H1 (cell line): ENCODE measurements around the gene CRYGS. TPM values are rescaled to one million over a fixed set of nuclear protein-coding genes. Genes with fewer than 3 reads are reported as not detected.

ENCODE experiments used
- ASH2L ChIP-seq: fragments of 200-600, 300-600 bp; sonication (generic); IDR thresholded peaks from one replicate; pipeline ENCODE4 v1.7.1; 2017; ENCODE audit warnings: low read length
- EGR1 ChIP-seq: IDR thresholded peaks from 2 replicates; pipeline ENCODE4 v1.6.1; 2011; ENCODE audit warnings: low read depth, low read length, borderline replicate concordance
- JUN ChIP-seq: IDR thresholded peaks from 2 replicates; pipeline ENCODE4 v1.6.1; 2011; ENCODE audit warnings: low read depth, mild to moderate bottlenecking, improper control_type of control experiment, low read length
- RBBP5 ChIP-seq: IDR thresholded peaks from 2 replicates; pipeline ENCODE4 v1.7.1; 2012; ENCODE audit warnings: low read depth, mild to moderate bottlenecking, inconsistent platforms, low read length, moderate library complexity, borderline replicate concordance
- polyA plus RNA-seq, 7 experiments: library from polyadenylated mRNA; depleted of rRNA in 3 of 7; stranded (reverse) in 5 of 7; unstranded in 2 of 7; fragments of >200 nt in 5 of 7; fragments of 200-250 nt in 2 of 7; gene quantifications; 1 replicate in 5 of 7; 2 replicates in 1 of 7; 4 replicates in 1 of 7; pipeline versions ENCODE4 v1.2.1 to v1.2.3, GENCODE V29; 2011 to 2013; ENCODE audit warnings: missing spikeins in 2 of 7, mixed read lengths in 2 of 7
- total RNA-seq: library from RNA; stranded (reverse); fragmentation: NEBNext Ultra II Directional; extraction: Animal tissue kit (Norgen Biotek cat#: 25700); gene quantifications from 2 replicates; pipeline ENCODE4 v1.2.1, GENCODE V29; 2021
- TF ChIP-seq, protein P1 (sequence below), 3 experiments: IDR thresholded peaks; 1 replicate in 2 of 3; 2 replicates in 1 of 3; pipeline versions ENCODE4 v1.5.1 to v1.6.1; 2011; ENCODE audit warnings: low read length in 3 of 3, mild to moderate bottlenecking in 3 of 3, inconsistent platforms in 2 of 3, low read depth in 1 of 3, moderate library complexity in 1 of 3; ENCODE audit not compliant: insufficient read depth in 1 of 3; ENCODE audit errors: control extremely low read depth in 1 of 3

The CRYGS gene
- total and polyA plus RNA-seq, 2 of the 8 experiments (the other 6 are each of a cell fraction or from before 2014, with no cell fraction given), result 1.5 to 1.8 TPM

DNA sequence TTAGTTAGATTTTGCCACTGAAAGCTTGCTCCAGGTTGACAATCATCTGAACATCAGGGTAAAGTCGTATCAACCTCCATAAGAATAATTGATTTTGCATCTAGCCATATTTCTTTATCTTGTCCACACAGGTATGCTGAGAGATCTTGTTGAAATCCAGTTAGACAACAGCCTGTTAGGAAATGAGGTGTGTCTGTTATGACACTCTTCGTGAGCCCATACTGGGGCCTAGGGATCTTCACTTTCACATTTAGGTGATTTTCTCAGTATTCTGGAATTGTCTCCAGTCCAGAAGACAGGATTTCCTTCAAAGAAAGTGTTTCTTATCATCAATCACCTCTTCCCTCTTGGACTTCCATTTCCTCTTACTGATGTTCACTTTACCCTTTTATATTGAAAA is 44.5 kb upstream of the CRYGS start (continued):
- TF ChIP-seq, protein P1, sequence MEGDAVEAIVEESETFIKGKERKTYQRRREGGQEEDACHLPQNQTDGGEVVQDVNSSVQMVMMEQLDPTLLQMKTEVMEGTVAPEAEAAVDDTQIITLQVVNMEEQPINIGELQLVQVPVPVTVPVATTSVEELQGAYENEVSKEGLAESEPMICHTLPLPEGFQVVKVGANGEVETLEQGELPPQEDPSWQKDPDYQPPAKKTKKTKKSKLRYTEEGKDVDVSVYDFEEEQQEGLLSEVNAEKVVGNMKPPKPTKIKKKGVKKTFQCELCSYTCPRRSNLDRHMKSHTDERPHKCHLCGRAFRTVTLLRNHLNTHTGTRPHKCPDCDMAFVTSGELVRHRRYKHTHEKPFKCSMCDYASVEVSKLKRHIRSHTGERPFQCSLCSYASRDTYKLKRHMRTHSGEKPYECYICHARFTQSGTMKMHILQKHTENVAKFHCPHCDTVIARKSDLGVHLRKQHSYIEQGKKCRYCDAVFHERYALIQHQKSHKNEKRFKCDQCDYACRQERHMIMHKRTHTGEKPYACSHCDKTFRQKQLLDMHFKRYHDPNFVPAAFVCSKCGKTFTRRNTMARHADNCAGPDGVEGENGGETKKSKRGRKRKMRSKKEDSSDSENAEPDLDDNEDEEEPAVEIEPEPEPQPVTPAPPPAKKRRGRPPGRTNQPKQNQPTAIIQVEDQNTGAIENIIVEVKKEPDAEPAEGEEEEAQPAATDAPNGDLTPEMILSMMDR (IDR thresholded peaks at IDR 0.05; ENCODE audit: control extremely low read depth in 1 of 3, insufficient read depth in 1 of 3, low read depth in 1 of 3, low read length in 3 of 3), result no peak
- TF ChIP-seq EGR1, result no peak
- no peak for TF ChIP-seq ASH2L
- TF ChIP-seq JUN, result no peak
- TF ChIP-seq RBBP5, result no peak
